Measurements from ENCODE around the gene EXD2.
"Not testable (repeated sequence)": the region's sequence is repeated elsewhere in the genome, so short reads cannot be mapped to it uniquely, and the experiment has no call there.

The EXD2 gene

GRCh38 chr14:69170839-69171238, 20.5 kb upstream of the EXD2 start:
- FAIRE-seq = no peak
- no peak for TF ChIP-seq POLR2A (IDR thresholded peaks at IDR 0.05; ENCODE audit: low read depth, low read length)
- no peak for DNase-seq (ENCODE audit: insufficient read length, low spot score)

- DNase-seq (ENCODE audit: insufficient read length, low spot score) (no peak), FAIRE-seq (no peak)
- TF ChIP-seq POLR2A (IDR thresholded peaks at IDR 0.05; ENCODE audit: low read depth, low read length) = no peak
Observed at GRCh38 chr14:69171569-69171968, 19.7 kb upstream of the EXD2 start.

- TF ChIP-seq POLR2A (IDR thresholded peaks at IDR 0.05; ENCODE audit: low read depth, low read length) = no peak
- DNase-seq (ENCODE audit: insufficient read length, low spot score) (no peak), FAIRE-seq (no peak)
Observed at GRCh38 chr14:69175130-69175529, 16.2 kb upstream of the EXD2 start.

- no peak for DNase-seq (ENCODE audit: insufficient read length, low spot score)
- TF ChIP-seq POLR2A (IDR thresholded peaks at IDR 0.05; ENCODE audit: low read depth, low read length) = no peak
- FAIRE-seq = no peak
Observed at GRCh38 chr14:69181491-69181890, 9.8 kb upstream of the EXD2 start.

DNA sequence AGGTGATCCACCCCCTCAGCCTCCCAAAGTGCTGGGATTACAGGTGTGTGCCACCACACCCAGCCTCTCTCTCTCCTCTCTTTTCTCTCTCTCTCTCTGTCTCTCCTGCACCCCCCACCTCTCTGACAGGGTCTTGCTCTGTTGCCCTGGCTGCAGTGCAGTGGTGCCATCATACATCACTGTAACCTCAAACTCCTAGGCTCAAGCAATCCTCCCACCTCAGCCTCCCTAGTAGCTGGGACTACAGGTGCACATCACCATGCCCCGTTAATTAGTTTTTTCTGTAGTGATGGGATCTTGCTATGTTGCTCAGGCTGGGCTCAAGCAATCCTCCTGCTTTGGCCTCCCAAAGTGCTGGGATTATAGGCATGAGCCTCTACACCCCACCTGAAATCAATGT, 8.7 kb upstream of the EXD2 start:
- not testable (repeated sequence) for FAIRE-seq; DNase-seq (ENCODE audit: insufficient read length, low spot score)

DNA sequence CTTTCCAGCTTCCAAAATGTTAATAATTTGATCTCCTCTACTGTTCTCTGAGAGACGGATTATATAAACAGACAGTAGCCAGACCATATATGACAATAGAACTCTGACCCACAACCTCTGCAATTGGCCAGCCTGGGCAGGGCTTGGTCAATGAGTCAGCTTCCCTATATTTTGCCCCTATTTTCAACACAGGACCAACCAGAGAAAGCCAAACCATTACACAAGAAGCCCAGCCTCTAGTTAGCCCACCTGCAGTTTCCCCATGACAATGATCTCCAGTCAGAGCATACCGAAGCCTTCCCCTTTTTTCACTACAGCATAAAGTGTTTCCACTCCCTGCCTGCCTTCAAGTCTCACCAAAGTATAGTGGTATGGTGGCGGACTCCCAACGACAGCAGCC, 7.6 kb upstream of the EXD2 start:
- TF ChIP-seq POLR2A (IDR thresholded peaks at IDR 0.05; ENCODE audit: low read depth, low read length) = no peak
- DNase-seq (ENCODE audit: insufficient read length, low spot score) (no peak), FAIRE-seq (no peak)

GRCh38 chr14:69190191-69190590, 1.1 kb upstream of the EXD2 start:
- no peak for DNase-seq (ENCODE audit: insufficient read length, low spot score)
- no peak for TF ChIP-seq POLR2A (IDR thresholded peaks at IDR 0.05; ENCODE audit: low read depth, low read length)
- FAIRE-seq = no peak

DNA sequence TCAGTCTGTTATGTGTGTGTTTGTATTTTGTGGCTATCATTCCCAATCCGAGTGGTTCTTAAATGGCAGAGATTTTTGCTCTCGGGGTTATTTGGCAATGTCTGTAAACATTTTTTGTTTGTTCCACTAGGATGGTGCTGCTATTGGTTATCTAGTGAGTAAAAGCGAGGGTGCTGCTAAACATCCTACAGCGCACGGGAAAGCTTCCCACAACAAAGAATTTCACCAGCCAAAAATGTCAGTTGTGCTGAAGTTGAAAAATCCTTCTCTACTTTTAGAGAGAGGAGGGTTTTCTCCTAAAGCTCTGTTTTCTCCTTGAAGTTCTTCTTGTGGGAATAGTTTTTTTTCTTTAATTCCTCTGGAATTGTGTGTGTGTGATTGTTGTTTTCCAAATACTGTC, 2.4 kb downstream of the EXD2 start:
- no peak for FAIRE-seq
- no peak for DNase-seq (ENCODE audit: insufficient read length, low spot score)
- no peak for TF ChIP-seq POLR2A (IDR thresholded peaks at IDR 0.05; ENCODE audit: low read depth, low read length)

DNA sequence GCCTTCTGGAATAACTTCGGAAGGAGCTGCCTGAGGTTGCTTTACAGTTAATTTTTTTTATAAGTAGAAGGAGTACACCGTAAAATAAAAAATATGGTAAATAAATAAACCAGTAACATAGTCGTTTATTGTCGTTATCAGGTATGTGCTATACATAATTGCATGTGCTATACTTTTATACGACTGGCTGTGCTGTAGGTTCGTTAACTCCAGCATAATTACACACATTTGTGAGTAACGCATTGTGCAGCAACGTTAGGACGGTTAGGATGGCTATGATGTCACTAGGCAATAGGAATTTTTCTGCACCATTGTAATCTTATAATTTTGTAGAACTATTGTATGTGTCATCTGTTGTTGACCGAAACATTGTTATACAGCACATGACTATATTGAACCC, 8.5 kb downstream of the EXD2 start:
- FAIRE-seq (no peak), DNase-seq (ENCODE audit: insufficient read length, low spot score) (no peak)
- no peak for TF ChIP-seq POLR2A (IDR thresholded peaks at IDR 0.05; ENCODE audit: low read depth, low read length)

DNA sequence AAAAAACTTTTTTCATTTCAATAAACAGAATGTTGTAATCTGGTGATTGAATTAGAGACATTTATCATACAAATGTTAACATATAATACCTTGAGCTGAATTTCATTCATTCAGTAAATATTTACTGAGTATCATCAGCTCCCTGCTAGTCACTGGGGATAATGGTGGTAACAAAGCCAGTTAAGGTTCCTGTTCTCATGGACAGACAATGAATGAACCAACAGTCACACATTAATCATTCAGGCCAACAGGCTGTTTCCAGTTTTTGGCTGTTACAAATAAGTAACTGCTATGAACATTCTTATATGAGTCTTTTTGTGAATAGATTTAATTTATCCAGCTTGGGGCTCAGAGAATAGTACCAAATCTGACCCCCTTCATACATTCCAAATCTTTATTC, 13.5 kb downstream of the EXD2 start:
- peak; percentile 6 for FAIRE-seq
- no peak for DNase-seq (ENCODE audit: insufficient read length, low spot score)
- no peak for TF ChIP-seq POLR2A (IDR thresholded peaks at IDR 0.05; ENCODE audit: low read depth, low read length)

GRCh38 chr14:69207435-69208041, 16.2 kb downstream of the EXD2 start:
- TF ChIP-seq POLR2A (IDR thresholded peaks at IDR 0.05; ENCODE audit: low read depth, low read length) = no peak
- no peak for DNase-seq (ENCODE audit: insufficient read length, low spot score)
- FAIRE-seq = no peak

DNA sequence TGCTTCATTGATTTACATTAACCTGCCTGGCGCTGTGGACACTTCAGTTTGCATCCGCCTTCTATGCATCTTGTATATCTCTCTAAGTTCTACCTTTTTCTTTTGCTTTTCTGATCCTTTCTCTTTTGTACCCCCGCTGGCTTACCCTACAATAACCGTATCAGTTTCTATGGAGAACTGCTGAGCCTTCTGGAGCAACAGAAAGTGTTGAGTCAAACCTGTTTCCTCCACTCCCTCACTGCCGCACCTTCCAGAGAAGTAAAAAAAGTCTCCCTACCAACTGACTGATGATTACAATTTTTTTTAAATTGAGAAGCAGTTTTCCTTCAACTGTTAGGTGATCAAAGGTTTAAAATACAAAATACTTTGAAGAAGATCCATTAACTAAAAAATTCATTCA, 17.4 kb downstream of the EXD2 start:
- TF ChIP-seq POLR2A (IDR thresholded peaks at IDR 0.05; ENCODE audit: low read depth, low read length) = no peak
- FAIRE-seq (no peak), DNase-seq (ENCODE audit: insufficient read length, low spot score) (no peak)

DNA sequence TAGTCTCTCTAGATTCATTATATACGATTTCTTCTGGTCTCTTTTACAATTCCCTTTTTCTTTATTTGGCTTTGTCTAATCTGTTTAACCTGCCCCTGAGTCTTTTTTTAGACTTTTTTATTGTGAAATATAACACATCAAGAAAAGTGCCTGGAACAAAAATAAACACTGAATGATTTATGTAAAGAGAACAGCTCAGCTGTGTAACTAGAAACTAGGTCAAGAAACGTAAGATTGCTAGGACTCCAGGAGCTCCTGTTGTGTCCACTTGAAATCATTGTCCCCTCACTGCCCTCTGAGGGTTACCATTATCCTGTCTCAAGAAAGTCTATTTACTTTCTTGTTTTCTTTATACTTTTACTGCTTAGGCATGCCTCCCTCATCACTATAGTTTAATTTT, 23.1 kb downstream of the EXD2 start:
- no peak for TF ChIP-seq POLR2A (IDR thresholded peaks at IDR 0.05; ENCODE audit: low read depth, low read length)
- DNase-seq (ENCODE audit: insufficient read length, low spot score) = no peak
- FAIRE-seq = no peak

- not testable (repeated sequence) for DNase-seq (ENCODE audit: insufficient read length, low spot score); FAIRE-seq
Observed at GRCh38 chr14:69217663-69218062, 26.4 kb downstream of the EXD2 start.

GRCh38 chr14:69224946-69225345, 33.6 kb downstream of the EXD2 start:
- no peak for FAIRE-seq
- TF ChIP-seq POLR2A (IDR thresholded peaks at IDR 0.05; ENCODE audit: low read depth, low read length) = no peak

GRCh38 chr14:69226178-69226577, 34.9 kb downstream of the EXD2 start:
- no peak for DNase-seq (ENCODE audit: insufficient read length, low spot score)
- FAIRE-seq = no peak
- no peak for TF ChIP-seq POLR2A (IDR thresholded peaks at IDR 0.05; ENCODE audit: low read depth, low read length)

More at GRCh38 chr14:69224946-69225345, 33.6 kb downstream of the EXD2 start:
- DNase-seq (ENCODE audit: insufficient read length, low spot score) = no peak
